Cerebellar cortex (tissue), 1 donor: ENCODE data around the gene CACNA1D.

Experiments
- DNase-seq: peaks from one replicate; pipeline ENCODE4 v3.0.0-alpha.2; 2015; ENCODE audit warnings: low spot score

CACNA1D gene

GRCh38 chr3:53753518-53754183 is 259.2 kb downstream of the CACNA1D start:
- DNase-seq = no peak

DNA sequence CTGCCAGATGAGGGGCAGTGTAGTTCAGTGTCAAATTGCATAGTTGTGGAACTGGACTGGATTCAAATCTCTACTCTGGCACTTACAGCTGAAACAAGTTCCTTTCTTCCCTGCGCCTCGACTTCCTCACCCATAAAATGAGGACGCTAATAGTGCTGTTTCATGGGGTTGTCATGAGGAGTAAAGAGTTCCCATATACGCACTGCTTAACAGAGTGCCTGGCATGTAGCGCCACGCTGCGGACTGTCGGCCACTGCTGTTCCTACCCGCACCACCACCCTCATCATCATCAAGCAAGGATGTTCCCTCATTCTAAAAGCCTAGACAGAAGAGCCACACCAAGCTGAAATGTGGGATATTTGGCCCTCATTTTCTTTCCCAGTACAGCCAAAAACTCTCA is 259.9 kb downstream of the CACNA1D start:
- DNase-seq = no peak

DNA sequence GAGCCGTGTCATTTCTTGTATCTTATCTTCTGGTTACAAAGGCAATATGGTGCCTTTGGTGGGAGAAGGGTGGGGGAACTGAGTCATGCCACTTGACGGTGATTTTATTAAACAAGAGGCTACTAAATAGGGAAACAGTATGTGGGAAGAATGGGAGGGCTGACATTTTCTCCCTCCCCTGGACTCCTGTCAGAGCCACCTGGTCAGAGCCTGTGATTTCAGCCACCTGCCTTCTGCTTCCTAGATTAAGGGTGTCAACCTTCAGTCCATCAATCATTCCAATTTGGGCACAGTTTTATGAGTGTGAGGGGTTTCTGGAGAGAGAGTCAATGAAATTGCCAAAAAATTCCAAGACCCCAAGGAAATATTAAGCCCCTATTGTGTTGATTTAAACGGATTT is 264.4 kb downstream of the CACNA1D start:
- DNase-seq = no peak

DNA sequence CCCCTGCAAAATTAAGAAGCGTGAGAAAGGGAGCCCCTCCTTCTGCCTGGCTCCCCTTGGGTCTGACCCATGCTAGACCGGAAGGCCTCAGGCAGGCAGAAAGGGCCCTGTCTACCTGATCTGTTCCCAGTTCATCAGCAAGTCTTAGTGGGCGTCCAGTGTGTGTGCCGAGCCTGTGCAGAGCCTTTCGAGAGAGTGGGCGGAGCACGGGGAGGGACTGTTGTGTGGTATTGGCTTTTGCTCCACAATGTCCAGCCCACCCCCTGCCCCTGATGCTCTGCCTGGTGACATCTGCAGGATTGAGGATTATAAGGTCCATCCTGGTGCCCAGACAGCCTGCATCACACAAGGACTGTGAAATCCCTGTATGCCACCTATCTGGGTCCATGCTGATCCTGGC is 268.9 kb downstream of the CACNA1D start:
- no peak for DNase-seq

DNA sequence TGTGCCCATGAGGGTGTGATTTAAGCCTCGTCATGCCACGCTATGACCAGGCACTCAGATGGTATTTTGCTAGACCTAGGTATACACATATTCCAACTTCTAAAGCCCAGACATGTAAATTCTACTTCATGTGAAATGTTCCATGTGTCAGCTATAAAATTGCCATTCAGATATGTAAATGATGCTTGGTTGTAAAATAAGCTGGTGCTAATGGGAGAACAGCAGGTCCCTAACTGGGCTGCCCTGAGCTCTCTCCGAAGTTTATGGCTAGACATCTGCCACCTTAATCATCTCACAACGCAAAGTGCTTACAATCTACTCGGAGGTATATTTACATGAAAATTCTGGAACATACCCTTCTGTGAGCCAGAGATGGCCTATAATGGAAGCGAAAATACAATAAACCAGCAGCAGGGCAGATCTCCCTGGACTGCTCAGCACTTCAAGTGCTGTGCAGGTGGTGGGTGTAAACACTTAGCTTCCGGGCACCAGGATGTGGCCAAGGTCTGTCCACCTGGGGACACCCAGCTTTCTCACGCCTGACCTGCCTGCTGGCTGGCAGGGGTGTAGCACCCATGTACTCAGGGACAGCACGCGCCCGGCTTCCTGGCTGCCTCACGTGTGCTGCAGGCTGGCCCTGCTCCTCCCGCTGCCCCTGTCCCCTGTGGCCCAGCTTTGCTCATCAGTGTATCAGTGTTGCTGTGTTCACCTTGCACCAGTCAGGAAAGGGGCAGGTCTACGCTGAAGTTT is 269.8 kb downstream of the CACNA1D start:
- DNase-seq = no peak

GRCh38 chr3:53765753-53766152 is 271.3 kb downstream of the CACNA1D start:
- DNase-seq = no peak

DNA sequence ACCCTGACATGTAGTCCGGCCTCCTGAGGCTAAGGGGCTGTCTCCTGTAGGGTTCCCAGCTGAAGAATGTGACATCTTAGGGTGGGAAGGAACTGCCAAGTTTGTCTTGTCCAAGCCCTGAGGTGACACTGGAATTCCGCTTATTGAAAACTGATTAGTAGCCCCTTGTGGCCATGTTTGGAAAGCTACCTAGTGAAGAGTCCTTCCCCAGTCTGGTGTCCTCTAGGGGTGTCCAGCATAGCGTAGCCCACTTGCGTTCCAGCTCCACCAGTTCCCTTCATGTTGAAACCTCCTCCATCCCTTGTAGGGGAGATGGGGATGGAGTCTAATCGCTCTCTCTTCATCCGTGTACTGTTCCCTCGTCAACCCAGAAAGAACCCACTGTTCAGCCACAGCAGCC is 272.3 kb downstream of the CACNA1D start:
- DNase-seq = no peak

- no peak for DNase-seq
Measured at GRCh38 chr3:53768478-53769459, 274.4 kb downstream of the CACNA1D start.

- DNase-seq = peak; percentile 21
Measured at GRCh38 chr3:53772562-53772961, 278.2 kb downstream of the CACNA1D start.

GRCh38 chr3:53773021-53773436 is 278.6 kb downstream of the CACNA1D start:
- peak; percentile 9 for DNase-seq

DNA sequence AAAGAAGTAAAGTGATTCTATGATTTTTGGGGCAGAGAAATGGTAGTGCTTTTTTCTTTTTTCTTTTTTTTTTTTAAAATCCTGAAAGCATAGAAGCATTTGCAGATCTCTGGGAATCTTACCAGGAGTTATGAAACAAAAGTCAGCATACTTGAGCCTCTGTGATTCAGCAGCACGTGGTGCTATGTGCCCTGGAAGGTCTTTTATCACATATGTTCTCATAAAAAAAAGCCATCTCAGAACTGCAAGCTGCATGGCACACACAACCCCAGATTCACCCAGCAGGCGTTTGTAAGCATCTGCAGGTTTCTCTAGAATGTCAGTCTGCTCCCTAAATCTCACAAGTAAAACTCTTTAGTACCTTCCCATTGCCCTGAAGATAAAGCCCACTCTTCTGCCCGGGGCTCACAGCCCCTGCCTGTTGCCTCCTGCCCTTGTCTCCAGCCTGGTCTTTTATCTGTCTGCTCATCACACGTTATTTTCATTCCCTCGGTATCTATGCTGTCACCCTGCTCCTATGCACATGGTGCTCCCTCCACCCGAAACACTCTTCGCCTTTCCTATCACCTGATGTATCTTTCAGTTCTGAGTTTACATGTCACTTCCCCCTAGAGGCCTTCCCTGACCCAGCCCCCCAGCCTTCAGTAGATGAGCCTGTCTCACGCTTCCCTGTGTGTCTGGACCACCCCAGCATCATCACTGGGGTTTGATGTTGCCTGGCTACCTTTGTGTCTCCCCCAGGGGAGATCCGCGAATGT is 279.4 kb downstream of the CACNA1D start:
- DNase-seq = peak; percentile 3

DNA sequence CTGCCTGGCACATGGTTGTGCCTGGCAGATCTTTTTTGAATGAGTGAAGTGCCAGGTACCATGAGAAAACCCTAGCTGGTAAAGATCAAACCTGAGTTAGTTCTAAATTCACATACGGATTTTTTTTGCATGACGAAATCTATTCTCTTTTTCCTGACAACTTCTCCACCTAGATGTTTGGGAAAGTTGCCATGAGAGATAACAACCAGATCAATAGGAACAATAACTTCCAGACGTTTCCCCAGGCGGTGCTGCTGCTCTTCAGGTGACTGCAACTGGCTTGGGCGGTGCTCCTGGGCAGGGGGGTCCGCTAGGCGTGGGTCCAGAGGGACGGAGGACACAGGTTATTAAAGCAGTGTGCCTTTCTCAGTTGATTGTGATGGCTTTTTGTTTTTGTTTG is 280.0 kb downstream of the CACNA1D start:
- DNase-seq = no peak

GRCh38 chr3:53775018-53775417 is 280.6 kb downstream of the CACNA1D start:
- DNase-seq = no peak

DNA sequence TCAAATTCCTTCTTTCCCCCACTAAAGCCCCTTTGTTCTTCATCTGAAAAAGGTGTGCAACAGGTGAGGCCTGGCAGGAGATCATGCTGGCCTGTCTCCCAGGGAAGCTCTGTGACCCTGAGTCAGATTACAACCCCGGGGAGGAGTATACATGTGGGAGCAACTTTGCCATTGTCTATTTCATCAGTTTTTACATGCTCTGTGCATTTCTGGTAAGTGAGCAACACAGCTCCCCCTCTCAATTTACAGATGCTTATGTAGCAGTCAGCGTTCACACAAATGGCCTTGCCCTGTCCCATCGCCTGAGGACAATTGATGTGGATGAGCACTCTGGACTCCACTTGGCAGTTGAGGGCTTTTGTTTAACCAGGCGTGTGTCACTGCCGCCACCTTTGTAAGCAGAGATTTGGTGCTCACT is 281.4 kb downstream of the CACNA1D start:
- no peak for DNase-seq

DNA sequence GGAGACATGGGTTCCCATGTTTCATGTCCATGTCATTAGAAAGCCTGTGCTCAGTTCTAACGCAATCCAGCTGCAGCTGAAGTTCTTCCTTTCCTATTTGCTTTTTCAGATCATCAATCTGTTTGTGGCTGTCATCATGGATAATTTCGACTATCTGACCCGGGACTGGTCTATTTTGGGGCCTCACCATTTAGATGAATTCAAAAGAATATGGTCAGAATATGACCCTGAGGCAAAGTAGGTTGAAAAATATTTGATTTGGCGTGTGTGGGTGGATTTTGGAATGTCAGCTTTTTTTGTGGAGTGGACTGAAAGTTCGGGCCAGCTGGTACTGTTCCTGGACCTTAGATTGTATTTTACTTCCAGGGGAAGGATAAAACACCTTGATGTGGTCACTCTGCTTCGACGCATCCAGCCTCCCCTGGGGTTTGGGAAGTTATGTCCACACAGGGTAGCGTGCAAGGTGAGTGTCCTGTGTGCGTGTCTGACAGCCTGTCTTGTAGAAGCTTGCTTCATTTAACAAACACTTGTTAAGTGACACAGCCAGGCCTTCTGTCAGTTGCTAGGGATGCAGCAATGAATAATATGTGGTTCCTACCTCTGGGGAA is 282.2 kb downstream of the CACNA1D start:
- DNase-seq = no peak

- no peak for DNase-seq
Measured at GRCh38 chr3:53777468-53777867, 283.1 kb downstream of the CACNA1D start.

- no peak for DNase-seq
Measured at GRCh38 chr3:53778153-53778552, 283.7 kb downstream of the CACNA1D start.

GRCh38 chr3:53780171-53780570 is 285.8 kb downstream of the CACNA1D start:
- DNase-seq = no peak

- DNase-seq = no peak
Measured at GRCh38 chr3:53780806-53781205, 286.4 kb downstream of the CACNA1D start.

DNA sequence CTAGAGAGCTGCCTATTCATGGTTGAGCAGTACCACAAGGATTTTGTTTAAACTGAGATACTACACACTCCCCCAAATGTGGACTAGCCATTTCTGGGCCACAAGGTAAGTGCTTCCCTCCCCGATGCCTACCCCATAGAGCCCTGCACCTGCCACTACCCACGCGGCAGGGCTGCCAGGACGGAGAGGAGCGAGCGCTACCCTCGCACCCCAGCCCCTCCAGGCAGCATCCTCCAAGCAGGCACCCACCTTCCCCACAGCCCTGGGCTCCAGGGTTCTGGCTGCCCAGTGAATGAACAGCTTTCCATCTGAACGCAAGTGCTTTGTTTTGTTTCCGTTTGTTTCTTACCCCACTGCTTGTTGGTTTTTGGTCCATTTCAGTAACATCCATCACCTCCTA is 292.6 kb downstream of the CACNA1D start:
- DNase-seq = no peak

- DNase-seq = no peak
Measured at GRCh38 chr3:53788038-53788437, 293.6 kb downstream of the CACNA1D start.
